ENCODE measurements around the gene ACAT2.

DNA sequence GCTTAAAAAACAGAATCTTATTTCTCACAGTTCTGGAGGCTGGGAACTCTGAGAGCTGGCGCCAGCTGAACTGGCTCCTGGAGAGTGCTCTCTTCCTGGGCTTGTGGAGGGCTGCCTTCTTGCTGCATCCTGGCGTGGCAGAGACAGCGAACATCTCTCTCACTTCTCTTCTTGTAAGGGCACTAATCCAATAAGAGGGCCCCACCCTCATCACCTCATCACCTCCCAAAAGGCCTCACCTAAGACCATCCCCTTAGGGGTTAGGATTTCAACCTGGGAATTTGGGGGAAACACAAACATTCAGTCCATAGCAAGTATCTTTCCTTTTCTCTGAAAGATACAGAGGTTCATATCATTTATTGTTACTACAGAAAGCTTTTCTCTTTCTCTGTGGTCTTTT is 62.1 kb downstream of the ACAT2 start:
- TF ChIP-seq, protein P1, sequence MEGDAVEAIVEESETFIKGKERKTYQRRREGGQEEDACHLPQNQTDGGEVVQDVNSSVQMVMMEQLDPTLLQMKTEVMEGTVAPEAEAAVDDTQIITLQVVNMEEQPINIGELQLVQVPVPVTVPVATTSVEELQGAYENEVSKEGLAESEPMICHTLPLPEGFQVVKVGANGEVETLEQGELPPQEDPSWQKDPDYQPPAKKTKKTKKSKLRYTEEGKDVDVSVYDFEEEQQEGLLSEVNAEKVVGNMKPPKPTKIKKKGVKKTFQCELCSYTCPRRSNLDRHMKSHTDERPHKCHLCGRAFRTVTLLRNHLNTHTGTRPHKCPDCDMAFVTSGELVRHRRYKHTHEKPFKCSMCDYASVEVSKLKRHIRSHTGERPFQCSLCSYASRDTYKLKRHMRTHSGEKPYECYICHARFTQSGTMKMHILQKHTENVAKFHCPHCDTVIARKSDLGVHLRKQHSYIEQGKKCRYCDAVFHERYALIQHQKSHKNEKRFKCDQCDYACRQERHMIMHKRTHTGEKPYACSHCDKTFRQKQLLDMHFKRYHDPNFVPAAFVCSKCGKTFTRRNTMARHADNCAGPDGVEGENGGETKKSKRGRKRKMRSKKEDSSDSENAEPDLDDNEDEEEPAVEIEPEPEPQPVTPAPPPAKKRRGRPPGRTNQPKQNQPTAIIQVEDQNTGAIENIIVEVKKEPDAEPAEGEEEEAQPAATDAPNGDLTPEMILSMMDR (IDR thresholded peaks at IDR 0.05): no peak
- TF ChIP-seq EZH2 (IDR thresholded peaks at IDR 0.05; ENCODE audit: borderline replicate concordance, insufficient read depth, low read depth, low read length, poor library complexity, severe bottlenecking): no peak
